Stomach (tissue), 4 donors: ENCODE data around the gene EMILIN1.

Experiments
- CTCF ChIP-seq, 7 experiments: fragments of 450-650 bp in 4 of 7; fragments of 200-600 bp in 3 of 7; sonication (generic) in 3 of 7; IDR thresholded peaks; one replicate each; pipeline ENCODE4 v1.5.1; 2016 to 2019; ENCODE audit warnings: antibody characterized with exemption in 7 of 7, control low read depth in 2 of 7, mild to moderate bottlenecking in 1 of 7
- EP300 ChIP-seq: sonication (generic); formaldehyde crosslinking; IDR thresholded peaks from one replicate; pipeline ENCODE4 v1.6.1; 2017; ENCODE audit warnings: antibody characterized with exemption
- POLR2A ChIP-seq, 4 donors: fragments of 450-650 bp; IDR thresholded peaks; one replicate each; pipeline ENCODE4 v1.6.1; 2016; ENCODE audit warnings: antibody characterized with exemption in 4 of 4, control low read depth in 2 of 4, mild to moderate bottlenecking in 1 of 4, moderate library complexity in 1 of 4

GRCh38 chr2:27041752-27042151 is 36.7 kb upstream of the EMILIN1 start:
- no peak for TF ChIP-seq EP300
- TF ChIP-seq CTCF (IDR thresholded peaks at IDR 0.05), result no peak
- no peak for TF ChIP-seq POLR2A (IDR thresholded peaks at IDR 0.05)
